NCI-H774 (cell line): Measurements from ENCODE around the gene LGSN.
"Not testable (repeated sequence)": the region's sequence is repeated elsewhere in the genome, so short reads cannot be mapped to it uniquely, and the experiment has no call there.

Source experiments
- DNase-seq: peaks from one replicate; lab custom pipeline; 2025; lab: John Stamatoyannopoulos, UW

Gene LGSN

DNA sequence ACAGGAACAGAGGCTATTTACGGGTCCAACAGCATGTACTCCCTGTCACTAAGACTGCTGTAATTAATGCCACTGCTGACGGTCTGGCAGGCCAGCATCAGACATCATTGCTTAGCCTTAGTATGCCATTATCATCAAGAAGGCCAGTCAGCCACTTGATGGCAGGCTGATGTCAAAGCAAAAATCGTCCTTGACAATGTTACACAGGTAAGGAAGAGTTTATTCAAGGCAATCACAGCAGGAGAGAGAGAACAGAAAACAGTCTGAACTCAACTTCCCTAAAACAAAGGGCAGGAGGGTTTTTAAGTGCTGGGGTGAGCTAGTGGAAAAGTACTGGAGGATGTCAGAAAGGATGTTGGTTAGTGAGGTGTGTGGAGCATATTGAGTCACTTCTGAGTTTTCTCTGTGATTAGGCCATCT, 83.4 kb downstream of the LGSN start:
- DNase-seq, result no peak

GRCh38 chr6:63230511-63230910, 89.3 kb downstream of the LGSN start:
- not testable (repeated sequence) for DNase-seq

DNA sequence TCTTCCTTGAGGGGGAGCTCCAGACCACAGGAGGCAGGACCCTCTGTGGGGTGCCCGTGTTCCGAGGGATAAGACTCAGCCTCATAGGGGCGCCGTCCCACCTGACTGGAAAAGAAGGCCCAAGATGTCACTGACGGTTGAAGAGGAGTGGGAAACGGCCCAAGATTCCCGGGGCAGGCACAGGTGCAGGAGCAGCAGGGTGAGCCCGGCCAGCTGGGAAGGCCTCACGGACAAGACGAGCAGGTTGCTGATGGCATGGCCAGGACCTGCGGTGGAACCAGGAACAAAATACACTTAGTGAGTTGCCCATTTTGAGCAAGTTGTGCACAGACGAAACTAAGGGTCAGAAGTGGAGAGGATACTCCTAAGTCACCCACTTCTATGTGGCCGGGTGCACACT, 89.8 kb downstream of the LGSN start:
- DNase-seq, result not testable (repeated sequence)

GRCh38 chr6:63227928-63228894, 91.6 kb downstream of the LGSN start:
- not testable (repeated sequence) for DNase-seq

DNA sequence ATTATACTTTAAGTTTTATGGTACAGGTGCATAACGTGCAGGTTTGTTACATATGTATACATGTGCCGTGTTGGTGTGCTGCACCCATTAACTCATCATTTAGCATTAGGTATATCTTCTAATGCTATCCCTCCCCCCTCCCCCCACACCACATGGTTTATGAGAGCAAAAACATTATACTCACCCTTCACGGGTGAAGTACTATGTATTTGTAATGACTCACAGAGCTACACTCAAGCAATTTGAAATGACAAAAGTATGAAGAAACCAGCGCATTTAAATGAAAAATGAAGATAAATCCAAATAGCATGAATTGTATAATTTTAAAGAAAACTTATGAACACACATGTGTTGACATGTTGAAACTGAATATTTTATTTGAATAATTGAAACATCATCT, 93.8 kb downstream of the LGSN start:
- DNase-seq, result not testable (repeated sequence)
